GM12892 (cell line): Measurements from ENCODE around the gene STK11.

ENCODE experiments used
- POLR2A ChIP-seq: IDR thresholded peaks from 2 replicates; pipeline ENCODE4 v1.6.1; 2011; ENCODE audit warnings: low read depth, low read length, control low read depth
- POLR2AphosphoS5 ChIP-seq: IDR thresholded peaks from 2 replicates; pipeline ENCODE4 v1.6.1; 2011; ENCODE audit warnings: low read depth, low read length, control low read depth

DNA sequence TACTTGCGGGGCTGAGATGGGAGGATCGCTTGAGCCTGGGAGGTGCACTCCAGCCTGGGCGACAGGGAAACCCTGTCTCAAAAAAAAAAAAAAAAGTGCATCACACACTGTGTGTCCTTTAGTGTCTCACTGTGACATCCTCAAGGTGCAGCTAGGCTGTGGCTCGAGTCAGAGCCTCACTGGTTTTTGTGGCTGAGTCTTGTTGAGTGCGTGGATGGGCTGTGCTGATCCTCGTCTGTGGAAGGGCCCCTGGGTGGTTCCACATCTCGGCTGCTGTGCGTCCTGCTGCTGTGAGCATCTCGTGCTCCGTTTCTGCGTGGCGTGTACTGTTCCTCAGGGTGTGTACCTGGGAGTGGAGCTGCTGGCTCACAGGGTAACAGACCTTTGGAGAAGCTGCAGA lies 11.2 kb downstream of the STK11 start:
- no peak for TF ChIP-seq POLR2AphosphoS5
- TF ChIP-seq POLR2A, result no peak
